ENCODE measurements around the gene IDI1.

Gene IDI1

DNA sequence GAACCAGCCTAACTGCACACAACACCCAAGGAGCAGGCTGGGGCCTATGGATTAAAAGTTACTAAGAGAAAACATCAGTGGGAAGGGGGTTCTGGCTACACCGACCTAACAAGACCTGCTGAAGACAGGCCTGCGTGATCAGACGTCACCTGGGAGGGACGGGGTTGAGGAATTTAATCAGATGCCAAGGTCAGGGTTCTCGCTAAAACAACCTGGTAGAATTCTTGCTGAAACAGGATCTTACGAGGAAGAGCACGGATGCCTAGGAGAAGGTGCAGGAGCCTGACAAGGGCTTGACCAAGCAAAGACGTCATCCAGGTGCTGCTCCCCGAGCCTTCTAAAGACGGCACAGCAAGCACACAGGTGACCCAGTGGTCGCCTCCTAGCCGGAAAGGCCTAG, 24.8 kb downstream of the IDI1 start:
- Histone ChIP-seq H3K27me3 (ENCODE audit: low read length) (no peaks in the 10 kb centered on the region), H3K9me2 (replicated peaks; ENCODE audit: insufficient read depth, low read length) (no peaks in the 10 kb centered on the region), H4K20me1 (ENCODE audit: low read depth, low read length) (no peaks in the 10 kb centered on the region), H3F3A (ENCODE audit: insufficient read depth) (peaks cover 5% of the 10 kb centered on the region; the same call in 1 of the 2 replicates), H3K9ac (ENCODE audit: low read length) (no peak overlapping the region), H3K4me2 (ENCODE audit: low read depth, low read length, poor library complexity, severe bottlenecking) (no peak overlapping the region), H3K36me3 (ENCODE audit: low read length) (no peaks in the 10 kb centered on the region), H3K79me2 (ENCODE audit: insufficient read depth, low read length) (no peaks in the 10 kb centered on the region), H2AFZ (ENCODE audit: low read depth, low read length, severe bottlenecking) (no peak overlapping the region), H3K4me3 (ENCODE audit: insufficient read depth, low read length, poor library complexity, severe bottlenecking) (no peak overlapping the region), H3K27ac (ENCODE audit: low read depth, low read length) (no peak overlapping the region), H3K9me3 (ENCODE audit: insufficient read depth, low read length) (no peaks in the 10 kb centered on the region)
- TF ChIP-seq EZH2phosphoT487 (conservative IDR thresholded peaks at IDR 0.05; ENCODE audit: low read length) = no peak
- TF ChIP-seq, protein P1, sequence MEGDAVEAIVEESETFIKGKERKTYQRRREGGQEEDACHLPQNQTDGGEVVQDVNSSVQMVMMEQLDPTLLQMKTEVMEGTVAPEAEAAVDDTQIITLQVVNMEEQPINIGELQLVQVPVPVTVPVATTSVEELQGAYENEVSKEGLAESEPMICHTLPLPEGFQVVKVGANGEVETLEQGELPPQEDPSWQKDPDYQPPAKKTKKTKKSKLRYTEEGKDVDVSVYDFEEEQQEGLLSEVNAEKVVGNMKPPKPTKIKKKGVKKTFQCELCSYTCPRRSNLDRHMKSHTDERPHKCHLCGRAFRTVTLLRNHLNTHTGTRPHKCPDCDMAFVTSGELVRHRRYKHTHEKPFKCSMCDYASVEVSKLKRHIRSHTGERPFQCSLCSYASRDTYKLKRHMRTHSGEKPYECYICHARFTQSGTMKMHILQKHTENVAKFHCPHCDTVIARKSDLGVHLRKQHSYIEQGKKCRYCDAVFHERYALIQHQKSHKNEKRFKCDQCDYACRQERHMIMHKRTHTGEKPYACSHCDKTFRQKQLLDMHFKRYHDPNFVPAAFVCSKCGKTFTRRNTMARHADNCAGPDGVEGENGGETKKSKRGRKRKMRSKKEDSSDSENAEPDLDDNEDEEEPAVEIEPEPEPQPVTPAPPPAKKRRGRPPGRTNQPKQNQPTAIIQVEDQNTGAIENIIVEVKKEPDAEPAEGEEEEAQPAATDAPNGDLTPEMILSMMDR (IDR thresholded peaks at IDR 0.05; ENCODE audit: insufficient read depth, low read length, poor library complexity, severe bottlenecking) = no peak

DNA sequence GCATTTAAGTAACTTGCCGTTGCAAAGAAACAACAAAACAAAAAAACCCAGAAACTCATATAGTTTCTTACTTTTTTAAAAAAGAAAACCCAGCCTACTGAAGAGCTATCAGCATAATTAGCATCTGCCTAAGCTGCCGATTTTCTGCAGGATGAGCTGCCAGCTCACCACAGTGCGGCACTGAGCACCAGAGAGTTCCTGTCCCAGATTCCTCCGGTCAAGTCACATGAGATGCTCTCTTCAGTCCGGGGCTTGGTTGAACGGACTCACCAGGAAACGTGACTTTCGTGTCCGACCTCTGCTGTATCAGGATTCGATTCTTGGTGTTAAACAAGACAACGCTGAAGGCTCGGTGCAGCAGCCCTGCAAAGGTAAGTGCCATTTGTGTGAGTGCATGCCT, 26.5 kb downstream of the IDI1 start:
- no peak overlapping the region for H3K9ac ChIP-seq (ENCODE audit: low read length)
- no peak overlapping the region for H2AFZ ChIP-seq (ENCODE audit: low read depth, low read length, severe bottlenecking)
- TF ChIP-seq EZH2phosphoT487 (conservative IDR thresholded peaks at IDR 0.05; ENCODE audit: low read length) = no peak
- TF ChIP-seq, protein P1 (IDR thresholded peaks at IDR 0.05; ENCODE audit: insufficient read depth, low read length, poor library complexity, severe bottlenecking) = no peak
- no peaks in the 10 kb centered on the region for H4K20me1 ChIP-seq (ENCODE audit: low read depth, low read length)
- H3K9me2 ChIP-seq (replicated peaks; ENCODE audit: insufficient read depth, low read length) = no peaks in the 10 kb centered on the region
- no peak overlapping the region for H3K4me3 ChIP-seq (ENCODE audit: insufficient read depth, low read length, poor library complexity, severe bottlenecking)
- no peaks in the 10 kb centered on the region for H3K36me3 ChIP-seq (ENCODE audit: low read length)
- peaks cover 5% of the 10 kb centered on the region; the same call in 1 of the 2 replicates for H3F3A ChIP-seq (ENCODE audit: insufficient read depth)
- no peak overlapping the region for H3K27ac ChIP-seq (ENCODE audit: low read depth, low read length)
- H3K9me3 ChIP-seq (ENCODE audit: insufficient read depth, low read length) = no peaks in the 10 kb centered on the region
- no peak overlapping the region for H3K4me2 ChIP-seq (ENCODE audit: low read depth, low read length, poor library complexity, severe bottlenecking)
- H3K27me3 ChIP-seq (ENCODE audit: low read length) = no peaks in the 10 kb centered on the region
- no peaks in the 10 kb centered on the region for H3K79me2 ChIP-seq (ENCODE audit: insufficient read depth, low read length)

DNA sequence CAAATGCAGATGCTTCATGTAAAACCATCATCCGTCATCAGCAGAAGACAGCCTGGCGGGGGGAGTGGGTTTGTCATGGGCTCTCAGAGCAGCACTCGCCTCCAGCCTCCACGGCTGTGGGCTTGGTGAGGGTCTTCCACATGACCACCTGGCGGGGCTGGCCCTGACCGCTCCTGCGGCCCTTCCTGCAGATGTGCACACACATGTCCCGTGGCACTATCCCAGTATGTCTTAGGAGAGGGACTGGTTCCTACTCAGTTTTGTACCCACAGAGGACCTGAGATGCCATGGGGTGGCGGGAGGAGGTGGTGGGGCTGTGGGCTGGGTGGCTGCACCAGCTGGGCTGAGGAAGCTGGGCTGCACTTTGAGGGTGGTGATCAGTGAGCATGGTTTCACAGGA, 28.0 kb downstream of the IDI1 start:
- H3K27me3 ChIP-seq (ENCODE audit: low read length) = no peaks in the 10 kb centered on the region
- H2AFZ ChIP-seq (ENCODE audit: low read depth, low read length, severe bottlenecking) = no peak overlapping the region
- H3K36me3 ChIP-seq (ENCODE audit: low read length) = peaks cover 5% of the 10 kb centered on the region; the same call in 1 of the 2 replicates
- TF ChIP-seq EZH2phosphoT487 (conservative IDR thresholded peaks at IDR 0.05; ENCODE audit: low read length) = no peak
- TF ChIP-seq, protein P1 (IDR thresholded peaks at IDR 0.05; ENCODE audit: insufficient read depth, low read length, poor library complexity, severe bottlenecking) = no peak
- no peak overlapping the region for H3K4me2 ChIP-seq (ENCODE audit: low read depth, low read length, poor library complexity, severe bottlenecking)
- H3K79me2 ChIP-seq (ENCODE audit: insufficient read depth, low read length) = no peaks in the 10 kb centered on the region
- no peak overlapping the region for H3K4me3 ChIP-seq (ENCODE audit: insufficient read depth, low read length, poor library complexity, severe bottlenecking)
- no peaks in the 10 kb centered on the region for H3K9me3 ChIP-seq (ENCODE audit: insufficient read depth, low read length)
- peaks cover 5% of the 10 kb centered on the region; the same call in 1 of the 2 replicates for H3F3A ChIP-seq (ENCODE audit: insufficient read depth)
- H4K20me1 ChIP-seq (ENCODE audit: low read depth, low read length) = no peaks in the 10 kb centered on the region; the same call in 1 of the 2 replicates
- no peak overlapping the region for H3K9ac ChIP-seq (ENCODE audit: low read length)
- H3K27ac ChIP-seq (ENCODE audit: low read depth, low read length) = no peak overlapping the region
- no peaks in the 10 kb centered on the region for H3K9me2 ChIP-seq (replicated peaks; ENCODE audit: insufficient read depth, low read length)

Data from SU-DHL-6 (cell line).